Erythroblast (primary cell): ENCODE measurements around the gene CASQ2.

Experiments
- GATA1 ChIP-seq: IDR thresholded peaks from 2 replicates; pipeline ENCODE4 v1.6.1; 2011; ENCODE audit warnings: low read depth, mild to moderate bottlenecking, control low read depth, low read length, moderate library complexity
- POLR2A ChIP-seq: IDR thresholded peaks from 2 replicates; pipeline ENCODE4 v1.6.1; 2011; ENCODE audit warnings: mild to moderate bottlenecking, low read length

GRCh38 chr1:115753361-115753760 lies 15.2 kb downstream of the CASQ2 start:
- TF ChIP-seq POLR2A: no peak
- TF ChIP-seq GATA1: no peak
